GM12878 (cell line): Measurements from ENCODE around the gene CDH18. TPM values are rescaled to one million over a fixed set of nuclear protein-coding genes. Genes with fewer than 3 reads are reported as not detected.
"Not testable (repeated sequence)": the region's sequence is repeated elsewhere in the genome, so short reads cannot be mapped to it uniquely, and the experiment has no call there.

ENCODE experiments used
- ATAC-seq: fragments of 200-7000 bp; cut with Tn5 transposase; 3 replicates; pipeline ENCODE4 v1.9.1; 2020; ENCODE audit warnings: mild to moderate bottlenecking, moderate library complexity
- BruUV-seq: library from RNA; stranded (reverse); fragments of 400-500 nt; replicated peaks from 2 replicates; lab custom pipeline; 2021; lab: Mats Ljungman, UMichigan
- CTCF ChIA-PET: fragments of 300-600 bp; sonication (Branson Sonifier 250); formaldehyde crosslinking; extraction: SDS; loops from one replicate; lab custom pipeline; 2021; ENCODE audit warnings: inconsistent platforms; lab: Yijun Ruan, JAX
- POLR2A ChIA-PET: fragments of 350-600 bp; formaldehyde crosslinking; extraction: SDS; loops from one replicate; lab custom pipeline; 2021; ENCODE audit warnings: inconsistent platforms; lab: Charles Lee
- RAD21 ChIA-PET: fragments of 300-600 bp; sonication (Branson Sonifier 250); formaldehyde crosslinking; loops from one replicate; lab custom pipeline; 2023; ENCODE audit warnings: antibody characterized with exemption; ENCODE audit not compliant: unreplicated experiment; lab: Charles Lee
- SMC1A ChIA-PET: fragments of 300-600 bp; sonication (Branson Sonifier 250); formaldehyde crosslinking; loops from one replicate; lab custom pipeline; 2023; ENCODE audit not compliant: unreplicated experiment, uncharacterized antibody; lab: Charles Lee
- DNase-seq: peaks from one replicate; pipeline ENCODE4 v3.0.0-alpha.2; 2011; ENCODE audit warnings: low read depth, low spot score
- FAIRE-seq: peaks from 3 replicates; lab custom pipeline; 2011; peaks lifted over from hg19 to GRCh38; lab: Jason Lieb, UNC
- H2AFZ ChIP-seq: 2 replicates; pipeline ENCODE4 v1.6.0; 2011; ENCODE audit warnings: low read depth, low read length, control low read depth; ENCODE audit not compliant: control insufficient read depth
- H3K27ac ChIP-seq: 2 replicates; pipeline ENCODE4 v1.5.1; 2011; ENCODE audit warnings: control low read depth; ENCODE audit not compliant: control insufficient read depth, insufficient read depth
- H3K27me3 ChIP-seq, 2 experiments: replicated peaks in 1 of 2; 2 replicates each; pipeline versions ENCODE4 v1.6.0 to v1.6.1; 2011; ENCODE audit warnings: low read length in 1 of 2; ENCODE audit not compliant: control insufficient read depth in 2 of 2, insufficient read depth in 2 of 2
- H3K36me3 ChIP-seq, 2 experiments: 2 replicates each; pipeline ENCODE4 v1.5.1; 2011; ENCODE audit warnings: low read length in 1 of 2; ENCODE audit not compliant: control insufficient read depth in 2 of 2, insufficient read depth in 2 of 2
- H3K4me1 ChIP-seq: 2 replicates; pipeline ENCODE4 v1.6.1; 2011; ENCODE audit warnings: mild to moderate bottlenecking, low read length, moderate library complexity, mixed read lengths; ENCODE audit not compliant: control insufficient read depth, insufficient read depth
- H3K4me2 ChIP-seq: 2 replicates; pipeline ENCODE4 v1.6.0; 2011; ENCODE audit warnings: control low read depth; ENCODE audit not compliant: control insufficient read depth, insufficient read depth
- H3K4me3 ChIP-seq: fragments of 200-600 bp; sonication (generic); 2 replicates; pipeline ENCODE4 v1.5.1; 2016
- H3K79me2 ChIP-seq: 2 replicates; pipeline ENCODE4 v1.6.0; 2011; ENCODE audit warnings: low read length; ENCODE audit not compliant: control insufficient read depth, insufficient read depth
- H3K9ac ChIP-seq: 2 replicates; pipeline ENCODE4 v1.8.0; 2011; ENCODE audit warnings: low read length, control low read depth, mixed read lengths; ENCODE audit not compliant: control insufficient read depth, insufficient read depth
- H3K9me3 ChIP-seq: replicated peaks from 3 replicates; pipeline ENCODE4 v1.5.1; 2011; ENCODE audit warnings: mild to moderate bottlenecking, low read length; ENCODE audit not compliant: control insufficient read depth, insufficient read depth
- H4K20me1 ChIP-seq: 2 replicates; pipeline ENCODE4 v1.6.0; 2011; ENCODE audit not compliant: control insufficient read depth, insufficient read depth
- EGR1 ChIP-seq, 2 experiments: IDR thresholded peaks; 1 replicate in 1 of 2; 2 replicates in 1 of 2; pipeline ENCODE4 v1.6.1; 2011 to 2012; ENCODE audit warnings: low read depth in 2 of 2, low read length in 2 of 2, borderline replicate concordance in 1 of 2, mild to moderate bottlenecking in 1 of 2, moderate library complexity in 1 of 2
- HDAC6 ChIP-seq: fragments of 200-600 bp; sonication (generic); IDR thresholded peaks from one replicate; pipeline ENCODE4 v1.8.0; 2017; ENCODE audit warnings: antibody characterized with exemption; ENCODE audit not compliant: unreplicated experiment
- IRF3 ChIP-seq: fragments of 450-650 bp; IDR thresholded peaks from 2 replicates; pipeline ENCODE4 v1.6.1; 2014; ENCODE audit warnings: mild to moderate bottlenecking
- KDM1A ChIP-seq: fragments of 200-600 bp; sonication (generic); IDR thresholded peaks from 2 replicates; pipeline ENCODE4 v1.6.1; 2016; ENCODE audit warnings: borderline replicate concordance
- SIX5 ChIP-seq: IDR thresholded peaks from 2 replicates; pipeline ENCODE4 v1.6.1; 2011; ENCODE audit warnings: mild to moderate bottlenecking, low read depth, low read length, moderate library complexity; ENCODE audit not compliant: severe bottlenecking
- WGBS: methylation state at CpG from one replicate; pipeline ENCODE4 v1.1.6; 2016; ENCODE audit warnings: low lambda C conversion rate; ENCODE audit not compliant: insufficient replicate concordance, insufficient coverage; ENCODE audit errors: missing lambda C conversion rate; 5-methylcytosine and 5-hydroxymethylcytosine counted together
- in situ Hi-C: fragments of 300-500 bp; cut with MboI; formaldehyde crosslinking; loops from 9 replicates; pipeline ENCODE4 v1.14.3; 2018; ENCODE audit warnings: mixed read lengths
- intact Hi-C: fragments of 100-400 bp; cut with micrococcal nuclease; formaldehyde crosslinking; loops from one replicate; pipeline ENCODE4 v1.14.2; 2022; ENCODE audit not compliant: unreplicated experiment
- polyA plus RNA-seq, 11 experiments: library from polyadenylated mRNA; depleted of rRNA in 4 of 11; unstranded in 6 of 11; stranded (reverse) in 5 of 11; fragments of >200 nt; fragmentation: Nextera tagmentation in 4 of 11; fragmentation: Illumina TruSeq in 1 of 11; extraction: Ambion mirVana in 4 of 11; extraction: Trizol in 1 of 11; gene quantifications; 1 replicate in 1 of 11; 2 replicates in 10 of 11; pipeline versions ENCODE4 v1.2.1 to v1.2.3, GENCODE V29; 2011 to 2016; ENCODE audit warnings: inconsistent platforms in 2 of 11, missing spikeins in 2 of 11, low read depth in 1 of 11
- total RNA-seq, 4 experiments: library from RNA; depleted of rRNA in 3 of 4; stranded (reverse); fragments of >200 nt in 3 of 4; fragmentation: Illumina TruSeq in 1 of 4; extraction: Trizol in 1 of 4; gene quantifications; 2 replicates each; pipeline versions ENCODE4 v1.2.1 to v1.2.3, GENCODE V29; 2013 to 2021

Gene CDH18
- total and polyA plus RNA-seq, 10 of the 15 experiments (the other 5 are each of a cell fraction or from before 2014, with no cell fraction given): 0.41 TPM; not detected in 9

- TF ChIP-seq HDAC6 (no peak), IRF3 (no peak), SIX5 (no peak), EGR1 (IDR thresholded peaks at IDR 0.05; ENCODE audit: borderline replicate concordance in 1 of 2, low read depth in 2 of 2, low read length in 2 of 2) (no peak), KDM1A (no peak)
- ATAC-seq (no peak), FAIRE-seq (no peak), DNase-seq (no peak)
- Histone ChIP-seq H3K9ac (no peak overlapping the region), H3K4me1 (no peaks in the 10 kb centered on the region), H3K36me3 (no peaks in the 10 kb centered on the region), H3K27ac (no peak overlapping the region), H4K20me1 (no peaks in the 10 kb centered on the region), H3K4me3 (no peak overlapping the region), H2AFZ (no peak overlapping the region), H3K4me2 (no peak overlapping the region), H3K79me2 (no peaks in the 10 kb centered on the region), H3K9me3 (no peaks in the 10 kb centered on the region), H3K27me3 (no peaks in the 10 kb centered on the region)
- intact Hi-C loops (no loop called here), in situ Hi-C loops (no loop called here)
- BruUV-seq: no TSS peak
- WGBS: 0% methylated on average over 1 of the region's 1 CpG
- ChIA-PET SMC1A (no interaction called here), CTCF (no interaction called here), RAD21 (no interaction called here), POLR2A (no interaction called here)
Observed at GRCh38 chr5:19835442-19835841, 152.6 kb downstream of the CDH18 start.

- CTCF ChIA-PET, H3K36me3 ChIP-seq, FAIRE-seq, BruUV-seq, H3K4me2 ChIP-seq, intact Hi-C loops, H4K20me1 ChIP-seq, SMC1A ChIA-PET, ATAC-seq, RAD21 ChIA-PET, DNase-seq, H3K9me3 ChIP-seq, H2AFZ ChIP-seq, H3K9ac ChIP-seq, H3K4me3 ChIP-seq, in situ Hi-C loops, H3K27me3 ChIP-seq, POLR2A ChIA-PET, H3K4me1 ChIP-seq, H3K79me2 ChIP-seq, H3K27ac ChIP-seq: not testable (repeated sequence)
- 35% methylated on average over 4 of the region's 4 CpGs for WGBS
Observed at GRCh38 chr5:19812720-19813119, 175.3 kb downstream of the CDH18 start.
